Esophagus muscularis mucosa (tissue), 4 donors: Measurements from ENCODE around the gene MAGEB1. TPM values are rescaled to one million over a fixed set of nuclear protein-coding genes. Genes with fewer than 3 reads are reported as not detected.

Source experiments
- DNase-seq: peaks from one replicate; pipeline ENCODE4 v3.0.0-alpha.2; 2017; ENCODE audit errors: extremely low spot score
- H3K27ac ChIP-seq, 4 donors: fragments of 200-600 bp; sonication (generic); replicated peaks in 1 of 4; 1 replicate in 3 of 4; 2 replicates in 1 of 4; pipeline ENCODE4 v1.5.1; 2016 to 2019; ENCODE audit warnings: mild to moderate bottlenecking in 1 of 4
- H3K27me3 ChIP-seq, 4 donors: fragments of 200-600 bp; sonication (generic); one replicate each; pipeline versions ENCODE4 v1.5.1 to v1.6.0; 2016 to 2019
- H3K36me3 ChIP-seq, 4 donors: fragments of 200-600 bp; sonication (generic); one replicate each; pipeline ENCODE4 v1.5.1; 2016 to 2019
- H3K4me1 ChIP-seq, 4 donors: fragments of 200-600 bp; sonication (generic); one replicate each; pipeline ENCODE4 v1.5.1; 2016 to 2019
- H3K4me3 ChIP-seq, 4 donors: fragments of 200-600 bp; sonication (generic); 1 replicate in 2 of 4; 2 replicates in 2 of 4; pipeline ENCODE4 v1.5.1; 2016 to 2019; ENCODE audit warnings: mild to moderate bottlenecking in 4 of 4, moderate library complexity in 1 of 4
- H3K9me3 ChIP-seq, 4 donors: fragments of 200-600 bp; sonication (generic); 1 replicate in 3 of 4; 2 replicates in 1 of 4; pipeline ENCODE4 v1.5.1; 2016 to 2019
- EP300 ChIP-seq: sonication (generic); formaldehyde crosslinking; IDR thresholded peaks from one replicate; pipeline ENCODE4 v1.6.1; 2017; ENCODE audit warnings: antibody characterized with exemption
- POLR2A ChIP-seq: fragments of 450-650 bp; IDR thresholded peaks from one replicate; pipeline ENCODE4 v1.6.1; 2017; ENCODE audit warnings: antibody characterized with exemption, moderate library complexity, mild to moderate bottlenecking, low read depth
- POLR2AphosphoS5 ChIP-seq, 2 donors: sonication (generic); formaldehyde crosslinking; IDR thresholded peaks; one replicate each; pipeline ENCODE4 v1.6.1; 2017; ENCODE audit warnings: antibody characterized with exemption in 2 of 2
- WGBS: methylation state at CpG from one replicate; pipeline ENCODE4 v1.1.5; 2018; 5-methylcytosine and 5-hydroxymethylcytosine counted together
- intact Hi-C: fragments of 100-400 bp; cut with DNase I; formaldehyde crosslinking; loops from one replicate; pipeline ENCODE4 v1.15.1; 2023
- total RNA-seq, 4 donors: library from RNA; depleted of rRNA; stranded (reverse); fragments of >200 nt; gene quantifications; one replicate each; pipeline versions ENCODE4 v1.1.0 to v1.2.1, GENCODE V29; 2016
- TF ChIP-seq, protein P1 (sequence below), 3 experiments: fragments of 200-600 bp in 2 of 3; fragments of 450-650 bp in 1 of 3; sonication (generic) in 2 of 3; IDR thresholded peaks; one replicate each; pipeline ENCODE4 v1.5.1; 2017 to 2019; ENCODE audit warnings: antibody characterized with exemption in 3 of 3, mild to moderate bottlenecking in 2 of 3, moderate library complexity in 1 of 3

MAGEB1 gene
- total RNA-seq, 4 donors from 2014 or later, result not detected

DNA sequence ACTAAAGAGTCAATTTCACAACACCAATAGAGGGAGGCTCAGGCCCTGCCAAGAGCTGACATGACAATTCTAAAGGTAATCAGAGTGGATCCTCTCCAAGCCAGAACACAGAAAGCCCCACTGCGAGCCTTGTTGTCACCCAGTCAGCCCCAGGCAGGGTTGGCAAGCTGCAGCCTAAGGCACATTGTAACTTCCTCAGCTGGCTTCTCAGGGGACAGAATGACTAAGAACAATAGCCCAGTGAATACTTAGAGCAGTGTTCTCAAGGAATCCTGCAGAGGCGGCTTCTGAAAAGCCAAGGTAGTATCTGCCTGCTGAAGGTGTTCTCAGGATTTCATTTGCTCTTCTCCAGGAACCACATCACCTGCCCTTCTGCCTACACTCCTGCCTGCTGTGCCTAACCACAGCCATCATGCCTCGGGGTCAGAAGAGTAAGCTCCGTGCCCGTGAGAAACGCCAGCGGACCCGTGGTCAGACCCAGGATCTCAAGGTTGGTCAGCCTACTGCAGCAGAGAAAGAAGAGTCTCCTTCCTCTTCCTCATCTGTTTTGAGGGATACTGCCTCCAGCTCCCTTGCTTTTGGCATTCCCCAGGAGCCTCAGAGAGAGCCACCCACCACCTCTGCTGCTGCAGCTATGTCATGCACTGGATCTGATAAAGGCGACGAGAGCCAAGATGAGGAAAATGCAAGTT, 5.1 kb upstream of the MAGEB1 start, which contains the start of gene MAGEB4:
Gene MAGEB4, plus strand, starts transcription at position 277 of the 692 bp plus-strand sequence. Its CDS starts 136 bp downstream, at position 413.
- Histone ChIP-seq H3K27ac (no peak within 1 kb of the TSS), H3K27me3 (no peaks in the 10 kb centered on the region), H3K4me1 (no peaks in the 10 kb centered on the region), H3K36me3 (no peaks in the 10 kb centered on the region), H3K4me3 (no peak within 1 kb of the TSS), H3K9me3 (no peaks in the 10 kb centered on the region)
- intact Hi-C loops, result no loop called here
- 84% methylated on average over 6 of the region's 10 CpGs for WGBS
- TF ChIP-seq, protein P1, sequence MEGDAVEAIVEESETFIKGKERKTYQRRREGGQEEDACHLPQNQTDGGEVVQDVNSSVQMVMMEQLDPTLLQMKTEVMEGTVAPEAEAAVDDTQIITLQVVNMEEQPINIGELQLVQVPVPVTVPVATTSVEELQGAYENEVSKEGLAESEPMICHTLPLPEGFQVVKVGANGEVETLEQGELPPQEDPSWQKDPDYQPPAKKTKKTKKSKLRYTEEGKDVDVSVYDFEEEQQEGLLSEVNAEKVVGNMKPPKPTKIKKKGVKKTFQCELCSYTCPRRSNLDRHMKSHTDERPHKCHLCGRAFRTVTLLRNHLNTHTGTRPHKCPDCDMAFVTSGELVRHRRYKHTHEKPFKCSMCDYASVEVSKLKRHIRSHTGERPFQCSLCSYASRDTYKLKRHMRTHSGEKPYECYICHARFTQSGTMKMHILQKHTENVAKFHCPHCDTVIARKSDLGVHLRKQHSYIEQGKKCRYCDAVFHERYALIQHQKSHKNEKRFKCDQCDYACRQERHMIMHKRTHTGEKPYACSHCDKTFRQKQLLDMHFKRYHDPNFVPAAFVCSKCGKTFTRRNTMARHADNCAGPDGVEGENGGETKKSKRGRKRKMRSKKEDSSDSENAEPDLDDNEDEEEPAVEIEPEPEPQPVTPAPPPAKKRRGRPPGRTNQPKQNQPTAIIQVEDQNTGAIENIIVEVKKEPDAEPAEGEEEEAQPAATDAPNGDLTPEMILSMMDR (IDR thresholded peaks at IDR 0.05), result no peak
- no peak for TF ChIP-seq EP300
- no peak for TF ChIP-seq POLR2AphosphoS5 (IDR thresholded peaks at IDR 0.05)
- TF ChIP-seq POLR2A, result no peak
- no peak for DNase-seq

DNA sequence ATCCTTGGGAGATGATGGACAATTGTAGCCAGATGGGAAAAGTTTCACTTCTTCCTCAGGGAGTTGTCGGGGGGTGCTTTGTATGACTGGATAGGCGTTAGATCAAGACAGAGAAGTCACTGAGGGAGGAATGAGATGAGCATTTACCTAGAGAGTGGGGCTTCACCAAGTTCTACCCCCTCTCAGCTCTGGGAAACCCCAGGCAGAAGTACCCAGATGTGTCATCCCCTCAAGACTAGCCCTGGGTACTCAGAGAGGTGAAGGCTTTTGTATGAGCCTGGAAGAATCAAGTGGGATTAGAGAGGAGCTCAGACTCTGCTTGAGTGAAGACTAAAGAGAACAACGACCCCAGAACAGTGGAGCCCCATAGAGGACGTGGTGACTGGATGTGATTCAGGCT, 1.9 kb downstream of the MAGEB1 start:
- 66% methylated on average over 4 of the region's 4 CpGs for WGBS
- TF ChIP-seq POLR2A (no peak), EP300 (no peak), POLR2AphosphoS5 (IDR thresholded peaks at IDR 0.05) (no peak)
- TF ChIP-seq, protein P1 (IDR thresholded peaks at IDR 0.05), result no peak
- no peak for DNase-seq
- intact Hi-C loops, result no loop called here
- no peaks in the 10 kb centered on the region for H3K4me1 ChIP-seq
- no peaks in the 10 kb centered on the region for H3K27me3 ChIP-seq
- no peaks in the 10 kb centered on the region for H3K9me3 ChIP-seq
- H3K4me3 ChIP-seq, result no peak overlapping the region
- no peaks in the 10 kb centered on the region for H3K36me3 ChIP-seq
- H3K27ac ChIP-seq, result no peak overlapping the region

DNA sequence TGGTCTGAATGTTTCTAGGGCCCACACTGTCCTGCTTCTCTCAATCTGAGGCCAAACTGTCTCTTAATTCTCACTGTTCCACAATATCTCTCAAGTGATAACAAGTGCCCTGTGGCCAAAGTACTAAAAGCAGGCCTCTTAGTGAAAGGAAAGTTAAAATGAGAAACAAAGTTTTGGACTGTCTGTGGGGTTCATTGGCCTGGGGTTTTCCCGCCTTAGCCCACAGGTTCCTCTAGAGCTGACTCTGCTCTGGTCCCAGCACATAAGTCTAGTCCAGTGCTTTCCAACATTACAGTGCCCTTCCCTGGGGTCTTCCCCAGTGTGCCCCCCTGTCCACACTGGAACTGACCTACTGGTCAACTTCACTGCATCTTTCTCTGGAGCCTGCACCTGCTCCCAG, 6.3 kb downstream of the MAGEB1 start:
- Histone ChIP-seq H3K36me3 (no peaks in the 10 kb centered on the region), H3K27me3 (no peaks in the 10 kb centered on the region), H3K4me3 (no peak overlapping the region), H3K27ac (no peak overlapping the region), H3K4me1 (no peaks in the 10 kb centered on the region), H3K9me3 (no peaks in the 10 kb centered on the region)
- intact Hi-C loops, result no loop called here
- 17% methylated on average over 1 of the region's 1 CpG for WGBS
- no peak for DNase-seq
- TF ChIP-seq, protein P1 (IDR thresholded peaks at IDR 0.05), result no peak
- no peak for TF ChIP-seq EP300
- TF ChIP-seq POLR2AphosphoS5 (IDR thresholded peaks at IDR 0.05), result no peak
- TF ChIP-seq POLR2A, result no peak

DNA sequence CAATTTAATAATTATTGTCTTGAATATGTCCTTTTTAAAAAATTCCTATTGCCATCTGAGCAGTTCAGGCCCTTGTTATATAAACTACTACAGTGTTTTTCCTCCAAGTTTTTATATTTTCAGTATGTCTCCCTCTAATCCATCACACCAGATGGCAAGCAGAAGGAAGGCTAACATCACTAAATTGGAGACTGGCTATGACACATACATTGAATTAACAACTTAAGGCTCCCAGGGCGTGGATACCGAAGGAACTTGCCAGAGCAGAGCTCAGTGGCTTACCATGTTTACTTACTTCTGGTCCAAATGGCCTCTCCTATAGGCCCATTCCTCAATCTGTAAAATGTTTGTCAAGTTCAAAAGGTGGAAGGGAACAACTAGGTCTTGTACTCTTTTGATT, 13.0 kb downstream of the MAGEB1 start:
- Histone ChIP-seq H3K27ac (no peak overlapping the region), H3K36me3 (no peaks in the 10 kb centered on the region), H3K9me3 (no peaks in the 10 kb centered on the region), H3K4me3 (no peak overlapping the region), H3K27me3 (no peaks in the 10 kb centered on the region), H3K4me1 (no peaks in the 10 kb centered on the region)
- 55% methylated on average over 2 of the region's 2 CpGs for WGBS
- DNase-seq, result no peak
- no peak for TF ChIP-seq POLR2AphosphoS5 (IDR thresholded peaks at IDR 0.05)
- TF ChIP-seq, protein P1 (IDR thresholded peaks at IDR 0.05), result no peak
- no peak for TF ChIP-seq POLR2A
- TF ChIP-seq EP300, result no peak
- intact Hi-C loops, result no loop called here

DNA sequence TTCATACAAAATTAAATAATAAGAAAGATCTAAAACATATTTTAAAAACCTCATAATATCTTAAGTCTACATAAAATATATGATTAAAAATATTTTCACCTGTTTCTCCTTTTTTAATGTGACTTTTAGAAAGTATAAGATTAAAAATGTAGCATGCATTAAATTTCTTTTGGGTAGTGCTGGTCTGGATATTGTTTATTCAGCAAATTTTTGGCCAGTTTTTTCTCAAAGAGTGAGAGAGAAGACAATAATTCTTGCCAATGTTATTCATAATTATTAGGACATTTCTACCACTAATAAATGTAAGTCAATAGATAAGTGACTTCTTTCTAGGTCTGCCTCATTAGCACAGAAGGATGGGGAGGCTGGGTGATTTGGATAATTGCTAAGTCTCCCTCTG, 14.1 kb downstream of the MAGEB1 start:
- Histone ChIP-seq H3K36me3 (no peaks in the 10 kb centered on the region), H3K4me3 (no peak overlapping the region), H3K4me1 (no peaks in the 10 kb centered on the region), H3K27ac (no peak overlapping the region), H3K9me3 (no peaks in the 10 kb centered on the region), H3K27me3 (no peaks in the 10 kb centered on the region)
- intact Hi-C loops, result no loop called here
- DNase-seq, result no peak
- TF ChIP-seq, protein P1 (IDR thresholded peaks at IDR 0.05), result no peak
- TF ChIP-seq POLR2A, result no peak
- no peak for TF ChIP-seq POLR2AphosphoS5 (IDR thresholded peaks at IDR 0.05)
- TF ChIP-seq EP300, result no peak
